Vagina (tissue), 2 donors: ENCODE data around the gene SPRR3. TPM values are rescaled to one million over a fixed set of nuclear protein-coding genes. Genes with fewer than 3 reads are reported as not detected.
"Not testable (repeated sequence)": the region's sequence is repeated elsewhere in the genome, so short reads cannot be mapped to it uniquely, and the experiment has no call there.

ENCODE experiments used
- DNase-seq, 2 donors: peaks; one replicate each; pipeline ENCODE4 v3.0.0-alpha.2; 2017; ENCODE audit errors: extremely low spot score in 2 of 2
- H3K27ac ChIP-seq: fragments of 200-600 bp; sonication (generic); one replicate; pipeline ENCODE4 v1.5.1; 2019
- H3K27me3 ChIP-seq: fragments of 200-600 bp; sonication (generic); one replicate; pipeline ENCODE4 v1.5.1; 2019
- H3K36me3 ChIP-seq, 2 donors: fragments of 200-600 bp; sonication (generic); one replicate each; pipeline ENCODE4 v1.5.1; 2017 to 2019
- H3K4me1 ChIP-seq: fragments of 200-600 bp; sonication (generic); one replicate; pipeline ENCODE4 v1.5.1; 2019
- H3K4me3 ChIP-seq, 2 donors: fragments of 200-600 bp; sonication (generic); 1 replicate in 1 of 2; 2 replicates in 1 of 2; pipeline ENCODE4 v1.5.1; 2016 to 2019
- H3K9me3 ChIP-seq: fragments of 200-600 bp; sonication (generic); one replicate; pipeline ENCODE4 v1.5.1; 2019
- POLR2A ChIP-seq, 2 donors: fragments of 450-650 bp; IDR thresholded peaks; one replicate each; pipeline ENCODE4 v1.6.1; 2017; ENCODE audit warnings: antibody characterized with exemption in 2 of 2, mild to moderate bottlenecking in 2 of 2, moderate library complexity in 2 of 2
- POLR2AphosphoS5 ChIP-seq, 2 donors: sonication (generic); formaldehyde crosslinking; IDR thresholded peaks; one replicate each; pipeline ENCODE4 v1.9.0; 2017; ENCODE audit warnings: antibody characterized with exemption in 2 of 2, mild to moderate bottlenecking in 2 of 2, low read depth in 1 of 2; ENCODE audit not compliant: insufficient read depth in 1 of 2
- intact Hi-C: fragments of 100-400 bp; cut with DNase I; formaldehyde crosslinking; loops from one replicate; pipeline ENCODE4 v1.15.1; 2023
- total RNA-seq: library from RNA; depleted of rRNA; stranded (reverse); fragments of >200 nt; gene quantifications from one replicate; pipeline ENCODE4 v1.2.3, GENCODE V29; 2016
- TF ChIP-seq, protein P1 (sequence below), 3 experiments: fragments of 450-650 bp in 2 of 3; fragments of 200-600 bp in 1 of 3; sonication (generic) in 1 of 3; IDR thresholded peaks; one replicate each; pipeline ENCODE4 v1.5.1; 2017 to 2019; ENCODE audit warnings: antibody characterized with exemption in 3 of 3, mild to moderate bottlenecking in 2 of 3, moderate library complexity in 2 of 3

The SPRR3 gene
- total RNA-seq, 1 donor from 2014 or later = 1,163 TPM

DNA sequence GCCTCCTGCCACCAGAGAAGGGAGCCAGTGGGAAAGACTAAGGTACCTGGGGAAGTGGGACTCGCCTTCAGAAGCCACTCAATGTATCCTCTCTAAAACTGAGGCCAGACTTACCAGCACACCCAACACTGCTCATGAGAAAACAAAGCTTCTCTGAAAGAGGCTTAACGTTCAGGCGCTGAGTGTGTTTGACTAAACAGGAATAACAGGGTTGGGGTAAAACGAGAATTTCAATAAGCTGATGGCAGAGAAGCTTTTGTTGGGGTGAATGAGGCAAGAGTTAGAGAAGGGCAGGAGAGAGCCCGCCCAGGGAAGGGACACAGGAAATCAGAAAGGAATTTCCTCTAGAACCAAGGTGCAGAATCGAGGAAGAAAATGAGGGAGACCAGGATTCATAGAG lies 1.7 kb upstream of the SPRR3 start:
- Histone ChIP-seq H3K9me3 (no peaks in the 10 kb centered on the region), H3K27me3 (no peaks in the 10 kb centered on the region), H3K27ac (peak overlapping the region; percentile 24), H3K4me1 (no peaks in the 10 kb centered on the region), H3K4me3 (no peak overlapping the region), H3K36me3 (no peaks in the 10 kb centered on the region)
- no peak for DNase-seq
- TF ChIP-seq, protein P1, sequence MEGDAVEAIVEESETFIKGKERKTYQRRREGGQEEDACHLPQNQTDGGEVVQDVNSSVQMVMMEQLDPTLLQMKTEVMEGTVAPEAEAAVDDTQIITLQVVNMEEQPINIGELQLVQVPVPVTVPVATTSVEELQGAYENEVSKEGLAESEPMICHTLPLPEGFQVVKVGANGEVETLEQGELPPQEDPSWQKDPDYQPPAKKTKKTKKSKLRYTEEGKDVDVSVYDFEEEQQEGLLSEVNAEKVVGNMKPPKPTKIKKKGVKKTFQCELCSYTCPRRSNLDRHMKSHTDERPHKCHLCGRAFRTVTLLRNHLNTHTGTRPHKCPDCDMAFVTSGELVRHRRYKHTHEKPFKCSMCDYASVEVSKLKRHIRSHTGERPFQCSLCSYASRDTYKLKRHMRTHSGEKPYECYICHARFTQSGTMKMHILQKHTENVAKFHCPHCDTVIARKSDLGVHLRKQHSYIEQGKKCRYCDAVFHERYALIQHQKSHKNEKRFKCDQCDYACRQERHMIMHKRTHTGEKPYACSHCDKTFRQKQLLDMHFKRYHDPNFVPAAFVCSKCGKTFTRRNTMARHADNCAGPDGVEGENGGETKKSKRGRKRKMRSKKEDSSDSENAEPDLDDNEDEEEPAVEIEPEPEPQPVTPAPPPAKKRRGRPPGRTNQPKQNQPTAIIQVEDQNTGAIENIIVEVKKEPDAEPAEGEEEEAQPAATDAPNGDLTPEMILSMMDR (IDR thresholded peaks at IDR 0.05) = no peak
- TF ChIP-seq POLR2AphosphoS5 (IDR thresholded peaks at IDR 0.05; ENCODE audit: insufficient read depth in 1 of 2, low read depth in 1 of 2) = no peak
- intact Hi-C loops = no loop called here

DNA sequence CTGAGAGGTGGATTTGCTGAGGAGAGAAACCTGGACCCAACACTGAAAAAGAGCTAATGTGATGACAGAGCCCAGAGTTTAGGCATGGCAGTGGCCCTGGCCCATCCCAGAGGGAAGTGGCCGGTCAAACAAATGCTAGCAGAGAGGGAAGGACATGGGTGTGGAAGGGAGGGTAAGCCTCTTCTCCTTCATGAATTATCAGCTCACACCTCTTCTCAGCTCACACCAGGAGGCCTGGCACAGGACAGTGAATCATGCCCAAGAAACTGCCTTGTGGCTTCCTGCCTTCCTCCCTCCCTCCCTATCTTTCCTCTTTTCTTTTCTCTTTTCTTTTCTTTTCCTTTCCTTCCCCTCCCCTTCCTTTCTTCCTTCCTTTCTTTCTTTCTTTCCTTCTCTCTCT lies 1.3 kb upstream of the SPRR3 start:
- TF ChIP-seq POLR2AphosphoS5 (IDR thresholded peaks at IDR 0.05; ENCODE audit: insufficient read depth in 1 of 2, low read depth in 1 of 2) (no peak), POLR2A (IDR thresholded peaks at IDR 0.05) (no peak)
- TF ChIP-seq, protein P1 (IDR thresholded peaks at IDR 0.05) = no peak
- H3K9me3 ChIP-seq = no peaks in the 10 kb centered on the region
- no peak overlapping the region for H3K4me3 ChIP-seq
- H3K36me3 ChIP-seq = no peaks in the 10 kb centered on the region
- no peaks in the 10 kb centered on the region for H3K4me1 ChIP-seq
- peak overlapping the region; percentile 24 for H3K27ac ChIP-seq
- no peaks in the 10 kb centered on the region for H3K27me3 ChIP-seq
- DNase-seq = no peak
- intact Hi-C loops = no loop called here

DNA sequence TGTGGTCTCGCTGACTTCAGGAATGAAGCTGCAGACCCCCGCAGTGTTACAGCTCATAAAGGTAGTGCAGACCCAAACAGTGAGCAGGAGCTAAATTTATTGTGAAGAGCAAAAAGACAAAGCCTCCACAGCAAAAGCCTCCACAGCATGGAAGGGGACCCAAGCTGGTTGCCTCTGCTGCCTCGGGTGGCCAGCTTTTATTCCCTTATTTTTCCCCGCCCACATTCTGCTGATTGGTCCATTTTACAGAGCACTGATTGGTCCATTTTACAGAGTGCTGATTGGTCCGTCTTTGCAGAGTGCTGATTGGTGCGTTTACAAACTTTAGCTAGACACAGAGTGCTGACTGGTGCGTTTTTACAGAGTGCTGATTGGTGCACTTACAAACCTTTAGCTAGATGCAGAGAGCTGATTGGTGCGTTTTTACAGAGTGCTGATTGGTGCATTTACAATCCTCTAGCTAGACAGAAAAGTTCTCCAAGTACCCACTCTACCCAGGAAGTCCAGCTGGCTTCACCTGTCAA lies 9.7 kb downstream of the SPRR3 start:
- H3K27me3 ChIP-seq, H3K36me3 ChIP-seq, H3K4me3 ChIP-seq, H3K4me1 ChIP-seq, DNase-seq, intact Hi-C loops, H3K27ac ChIP-seq, H3K9me3 ChIP-seq: not testable (repeated sequence)

GRCh38 chr1:153021829-153022228 lies 20.3 kb downstream of the SPRR3 start:
- H3K27ac ChIP-seq, DNase-seq, H3K9me3 ChIP-seq, H3K4me1 ChIP-seq, H3K27me3 ChIP-seq, intact Hi-C loops, H3K4me3 ChIP-seq, H3K36me3 ChIP-seq: not testable (repeated sequence)

- DNase-seq, H3K36me3 ChIP-seq, H3K4me3 ChIP-seq, H3K9me3 ChIP-seq, H3K27me3 ChIP-seq, H3K4me1 ChIP-seq, H3K27ac ChIP-seq, intact Hi-C loops: not testable (repeated sequence)
These were observed 20.8 kb downstream of the SPRR3 start for GRCh38 chr1:153022340-153022739.

- Histone ChIP-seq H3K27ac (no peak overlapping the region), H3K36me3 (no peaks in the 10 kb centered on the region), H3K27me3 (no peaks in the 10 kb centered on the region), H3K4me3 (no peak overlapping the region), H3K4me1 (no peaks in the 10 kb centered on the region), H3K9me3 (no peaks in the 10 kb centered on the region)
- intact Hi-C loops = no loop called here
- DNase-seq = no peak
- no peak for TF ChIP-seq POLR2A (IDR thresholded peaks at IDR 0.05)
- TF ChIP-seq, protein P1 (IDR thresholded peaks at IDR 0.05) = no peak
- TF ChIP-seq POLR2AphosphoS5 (IDR thresholded peaks at IDR 0.05; ENCODE audit: insufficient read depth in 1 of 2, low read depth in 1 of 2) = no peak
These were observed 21.6 kb downstream of the SPRR3 start for GRCh38 chr1:153023109-153023508.

DNA sequence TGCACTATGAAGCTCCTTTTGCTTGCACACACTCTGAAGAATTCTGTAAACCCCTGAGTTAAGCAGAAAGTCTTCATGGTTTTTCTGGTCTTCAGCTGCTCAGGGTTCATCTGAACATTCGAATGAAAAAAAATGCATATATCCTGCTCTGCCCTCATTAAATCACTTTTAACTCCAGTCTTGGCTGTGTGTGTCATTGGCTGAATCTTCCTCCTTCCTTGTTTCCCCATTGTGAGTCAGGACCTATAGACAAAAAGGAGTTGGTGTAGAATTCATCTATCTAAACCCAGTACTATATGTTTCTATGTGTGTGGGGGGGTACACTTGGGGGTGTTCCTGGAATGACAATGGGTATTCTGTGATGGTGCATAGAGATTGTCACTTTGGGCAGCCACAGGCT lies 22.9 kb downstream of the SPRR3 start:
- Histone ChIP-seq H3K27ac (no peak overlapping the region), H3K4me1 (no peaks in the 10 kb centered on the region), H3K27me3 (no peaks in the 10 kb centered on the region), H3K36me3 (no peaks in the 10 kb centered on the region), H3K4me3 (no peak overlapping the region), H3K9me3 (no peaks in the 10 kb centered on the region)
- TF ChIP-seq, protein P1 (IDR thresholded peaks at IDR 0.05) = no peak
- TF ChIP-seq POLR2AphosphoS5 (IDR thresholded peaks at IDR 0.05; ENCODE audit: insufficient read depth in 1 of 2, low read depth in 1 of 2) = no peak
- intact Hi-C loops = no loop called here
- no peak for DNase-seq
